Suppressor macrophage treated with lipopolysaccharide for 4 hours (primary cell): ENCODE measurements around the gene QARS1.

ENCODE experiments used
- DNase-seq: peaks from one replicate; pipeline ENCODE4 v3.0.0-alpha.2; 2020

Gene QARS1

DNA sequence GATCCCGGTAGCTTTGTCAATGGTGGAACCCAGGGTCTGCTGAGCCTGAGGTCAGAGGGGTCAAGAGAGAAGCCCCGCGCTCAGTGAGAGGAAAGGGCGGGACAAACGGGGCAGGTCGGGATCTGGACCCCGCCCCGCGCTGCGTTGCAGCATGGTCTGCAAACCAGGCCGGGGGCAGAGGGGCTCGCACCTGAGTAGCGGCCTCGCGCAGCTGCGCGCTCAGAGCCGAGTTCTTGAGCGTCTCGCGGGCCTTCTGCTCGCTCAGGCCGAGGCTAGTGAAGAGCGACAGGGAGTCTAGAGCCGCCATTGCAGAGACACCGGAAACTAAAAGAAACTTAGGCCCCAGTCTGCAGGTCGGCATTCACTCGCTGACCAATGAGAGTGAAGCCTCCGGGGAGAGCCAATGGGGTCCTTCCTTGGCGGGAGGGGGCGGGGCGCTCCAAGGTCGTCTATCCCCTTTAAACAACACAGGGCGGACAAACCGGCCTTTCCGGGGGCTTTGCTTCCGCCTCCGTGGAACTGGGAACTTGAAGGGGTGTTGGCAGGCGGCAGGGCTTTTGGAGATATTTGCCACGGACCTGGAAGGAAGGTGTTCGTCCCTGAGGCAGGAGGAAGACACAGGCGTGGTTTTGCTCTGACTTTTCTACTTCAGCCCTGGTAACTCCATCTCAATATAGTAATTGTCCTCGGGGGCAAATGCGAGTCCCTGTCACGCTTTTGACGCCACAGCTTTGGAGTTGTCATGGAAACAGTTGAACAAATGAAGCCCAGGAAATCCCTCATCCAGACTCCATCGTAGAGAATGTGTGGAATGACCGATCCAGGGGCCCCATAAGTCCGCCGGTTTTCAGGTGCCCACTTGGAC, at the start of gene QARS1:
QARS1 (minus strand) TSS at position 331 of the 865 bp plus-strand sequence; CDS start at position 307, 24 bp downstream.
- peak; percentile 94 for DNase-seq

DNA sequence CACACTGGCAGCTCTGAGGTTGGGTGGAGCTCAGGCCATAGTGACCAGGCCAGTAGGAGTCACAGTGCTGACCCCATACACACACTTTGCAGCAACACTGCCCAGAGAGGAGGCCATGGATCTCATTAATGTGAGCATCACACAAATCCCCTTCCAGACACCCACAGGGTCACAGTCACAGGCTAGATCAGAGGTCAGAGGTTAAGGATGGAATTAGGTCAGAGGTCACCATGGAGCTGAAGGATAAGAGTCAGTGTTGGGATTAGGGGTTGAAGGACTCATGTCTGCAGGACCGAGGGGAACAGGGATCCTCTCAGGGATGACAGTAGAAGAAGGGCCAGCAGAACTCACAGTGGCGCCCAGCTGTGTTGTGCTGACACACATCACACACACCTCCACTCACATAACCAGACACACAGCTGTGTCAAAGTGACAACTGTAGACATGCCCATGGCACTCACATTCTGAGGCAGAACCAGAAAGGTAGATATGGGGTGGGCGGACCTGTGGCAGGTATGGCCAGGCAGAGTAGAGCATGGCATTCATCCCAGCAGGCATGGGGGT, 48.9 kb upstream of the QARS1 start:
- no peak for DNase-seq

DNA sequence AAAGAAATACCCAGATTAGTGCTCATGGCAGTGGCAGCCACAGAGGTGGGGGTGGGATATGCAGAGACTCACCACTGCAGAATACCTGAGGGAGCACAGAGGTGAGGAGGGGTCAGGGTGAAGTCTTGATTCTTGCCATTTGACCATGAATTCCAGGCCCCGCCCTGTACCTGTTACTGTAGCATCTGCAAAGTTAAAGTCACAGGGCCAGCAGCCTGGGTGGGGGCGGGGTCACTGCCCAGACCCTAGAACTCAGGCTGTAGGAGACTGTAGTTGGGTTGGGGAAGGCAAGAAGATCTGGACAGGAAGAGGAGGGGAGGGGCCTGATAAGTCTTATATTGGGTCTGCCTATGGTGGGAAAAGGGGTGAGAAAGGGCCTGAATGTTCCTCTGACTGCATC, 47.1 kb upstream of the QARS1 start:
- no peak for DNase-seq

DNA sequence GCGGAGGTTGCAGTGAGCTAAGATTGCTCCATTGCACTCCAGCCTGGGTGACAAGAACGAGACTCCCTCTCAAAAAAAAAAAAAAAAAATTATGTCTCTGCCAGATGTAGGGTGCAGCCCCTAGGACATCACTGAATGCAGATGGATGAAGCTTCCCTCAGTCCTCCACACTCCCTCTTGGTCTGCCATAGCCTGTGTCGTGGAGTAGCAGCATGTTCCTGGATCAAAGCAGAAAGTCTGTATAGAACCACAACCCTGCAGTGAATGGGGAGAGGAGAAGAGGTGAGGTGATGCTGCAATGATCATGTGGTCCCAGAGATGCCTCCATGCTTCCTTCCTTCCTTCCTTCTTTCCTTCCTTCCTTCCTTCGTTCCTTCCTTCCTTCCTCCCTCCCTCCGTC, 43.6 kb upstream of the QARS1 start:
- no peak for DNase-seq

DNA sequence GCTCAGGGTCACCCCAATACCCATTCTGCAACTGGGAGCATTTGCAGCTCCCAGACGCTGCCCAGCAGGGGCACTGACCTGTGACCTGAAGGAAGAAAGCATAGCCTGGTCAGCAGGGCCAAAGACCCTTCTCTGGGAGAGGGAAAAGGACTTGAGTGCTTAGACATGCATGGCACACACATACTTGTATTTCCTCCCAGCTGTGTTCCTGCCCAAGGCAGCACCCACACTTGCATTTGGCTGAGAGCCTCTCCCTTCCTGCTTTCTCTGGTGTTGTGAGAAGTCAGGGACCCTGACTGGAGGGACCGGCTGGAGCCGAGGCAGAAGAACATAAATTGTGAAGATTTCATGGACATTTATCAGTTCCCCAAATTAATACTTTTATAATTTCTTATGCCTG, 35.5 kb upstream of the QARS1 start:
- no peak for DNase-seq

DNA sequence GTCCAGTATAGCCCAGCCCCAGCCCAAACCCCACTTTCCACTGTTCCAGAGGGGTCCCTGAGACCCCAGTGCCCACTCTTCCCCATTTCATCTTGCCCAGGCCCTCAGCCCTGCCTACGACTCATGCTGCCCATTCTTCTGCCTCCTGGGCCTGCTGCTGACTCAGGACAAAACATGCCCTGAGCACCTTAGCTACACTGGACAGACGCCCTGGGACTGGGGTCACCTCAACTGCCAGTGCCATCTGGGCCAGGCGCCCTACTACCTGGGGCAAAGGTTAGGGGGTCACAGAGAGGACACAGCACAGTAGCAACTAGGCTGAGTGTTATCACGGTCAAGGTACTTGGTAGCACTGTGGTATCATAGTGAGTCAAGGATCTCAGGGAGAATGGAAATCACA, 30.9 kb upstream of the QARS1 start:
- no peak for DNase-seq

DNA sequence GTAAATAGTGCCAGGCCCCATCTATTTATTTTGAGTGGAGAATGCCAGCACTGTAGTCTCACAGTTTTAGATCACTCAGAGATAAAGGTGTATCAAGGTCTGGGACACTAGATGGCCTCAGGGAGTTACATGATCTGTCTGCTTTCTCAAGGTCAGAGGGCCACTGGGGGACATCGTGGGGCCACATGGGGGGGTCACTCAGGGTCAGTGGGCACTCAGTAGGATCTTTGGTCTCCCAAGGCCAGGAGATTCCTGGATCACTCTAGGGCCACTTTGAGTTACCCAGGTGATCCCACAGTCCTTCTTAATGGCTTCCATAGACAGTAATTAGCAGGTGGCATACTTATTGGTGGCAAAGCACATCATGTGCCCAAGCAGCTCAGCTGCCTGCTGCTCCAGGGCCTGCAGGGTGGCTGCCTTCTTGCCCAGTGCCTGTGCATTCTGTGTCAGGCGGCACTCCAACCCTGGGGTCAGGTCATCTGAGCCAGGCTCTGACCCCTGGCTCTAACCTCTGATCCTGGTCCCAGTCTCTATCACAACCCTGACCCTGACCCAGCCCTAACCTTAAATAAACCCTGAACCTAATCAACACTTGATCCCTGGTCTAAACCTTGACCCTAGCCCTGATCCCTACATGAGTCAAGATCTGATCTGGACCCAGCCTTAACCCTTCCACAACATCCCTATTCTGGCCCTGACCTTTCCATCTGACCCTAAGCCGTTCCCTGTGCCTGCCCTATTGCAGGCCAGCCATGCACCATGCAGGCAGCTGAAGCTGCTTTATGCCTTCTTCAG, 30.1 kb upstream of the QARS1 start:
- no peak for DNase-seq

DNA sequence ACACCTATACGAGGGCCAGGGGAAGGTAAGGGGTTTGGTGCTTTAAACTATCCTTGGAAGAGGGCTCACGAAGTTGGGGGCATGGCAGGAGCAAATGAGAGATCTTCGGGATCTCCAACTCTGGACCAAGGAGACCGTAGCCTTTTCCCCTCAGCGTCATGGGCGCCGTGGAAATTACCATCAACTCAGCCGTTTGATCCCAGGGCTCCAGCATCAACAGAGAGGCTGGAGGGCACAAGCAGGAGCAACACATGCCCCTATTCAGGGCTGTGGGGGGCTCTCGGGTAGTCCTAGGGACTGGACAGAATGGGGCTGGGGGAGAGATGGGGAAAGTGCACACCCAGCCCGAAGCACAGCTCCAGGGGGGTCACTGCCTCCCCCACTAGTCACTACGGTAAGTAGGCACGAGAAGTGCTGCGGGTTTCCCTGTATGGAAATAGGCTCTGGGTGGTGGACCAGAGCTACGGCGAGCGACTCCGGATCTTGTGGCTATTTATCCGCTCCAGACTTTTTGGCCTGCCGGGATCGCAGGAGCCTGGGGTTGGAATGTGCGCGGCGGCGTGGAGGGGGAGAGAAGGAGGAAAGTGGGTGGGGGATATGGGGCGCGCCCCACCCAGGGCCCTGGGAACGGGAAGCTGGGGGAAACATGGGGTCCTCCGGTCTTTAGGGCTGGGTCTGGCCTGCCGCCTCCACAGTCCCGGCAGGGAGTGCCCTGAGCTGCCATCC, 28.8 kb upstream of the QARS1 start:
- DNase-seq: peak; percentile 63

DNA sequence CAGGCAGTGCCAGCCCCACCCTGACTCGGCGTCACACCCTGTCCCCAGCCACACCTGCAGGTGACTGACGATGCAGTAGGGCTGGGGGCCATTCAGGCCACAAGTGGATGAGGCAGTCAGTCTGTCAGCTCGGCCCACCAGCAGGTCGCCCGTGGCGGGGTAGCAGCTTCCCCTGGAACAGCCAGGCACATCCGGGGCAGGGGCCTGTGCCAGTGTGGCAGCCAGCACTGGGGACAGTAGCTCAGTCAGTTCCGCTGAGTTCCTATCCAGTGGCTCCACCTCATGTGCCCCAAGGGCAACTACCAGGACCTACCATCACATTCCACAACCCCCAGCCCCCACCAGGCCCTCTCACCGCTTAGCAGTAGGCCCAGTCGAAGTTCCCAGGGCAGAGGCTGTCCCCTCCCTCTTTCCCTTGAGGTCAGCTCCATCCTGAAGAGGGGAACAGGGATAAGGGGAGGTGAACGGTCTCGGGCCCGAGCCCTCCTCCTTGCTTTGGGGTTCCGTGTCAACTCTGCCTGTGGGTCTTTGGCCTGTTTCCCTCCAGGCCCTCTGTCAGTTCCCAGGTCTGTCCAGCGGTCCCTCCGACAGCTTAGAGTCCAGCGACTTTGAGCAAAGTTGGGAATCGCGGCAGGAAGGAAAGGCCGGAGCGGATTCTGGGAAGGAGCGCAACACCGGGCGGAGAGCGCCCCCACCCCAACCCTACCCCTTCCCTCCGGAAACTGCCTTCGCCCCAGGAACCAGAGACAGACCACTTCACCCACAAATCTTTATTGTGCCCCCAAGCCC, 28.1 kb upstream of the QARS1 start, which contains the start of gene LAMB2:
LAMB2 (minus strand) TSS at position 614 of the 789 bp plus-strand sequence; CDS start at position 431, 183 bp downstream.
- peak; percentile 28 for DNase-seq

DNA sequence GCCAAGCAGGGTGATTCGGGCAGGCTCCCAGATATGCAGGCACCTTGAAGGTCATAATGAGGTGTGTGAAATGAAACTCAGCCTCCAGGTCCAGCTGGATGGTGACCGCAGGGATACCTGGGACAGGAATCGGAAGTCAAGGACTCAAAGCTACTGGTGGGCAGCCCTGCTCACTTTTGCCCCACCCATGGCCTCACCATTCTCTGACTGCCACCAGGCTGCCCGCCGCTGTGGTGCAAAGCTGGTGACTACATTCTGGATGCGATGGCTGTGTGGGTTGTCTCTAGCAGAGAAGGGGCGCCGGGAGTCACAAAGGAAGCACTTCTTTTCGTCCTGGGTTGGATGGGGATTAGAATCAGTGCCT, 27.5 kb upstream of the QARS1 start:
- DNase-seq: no peak

DNA sequence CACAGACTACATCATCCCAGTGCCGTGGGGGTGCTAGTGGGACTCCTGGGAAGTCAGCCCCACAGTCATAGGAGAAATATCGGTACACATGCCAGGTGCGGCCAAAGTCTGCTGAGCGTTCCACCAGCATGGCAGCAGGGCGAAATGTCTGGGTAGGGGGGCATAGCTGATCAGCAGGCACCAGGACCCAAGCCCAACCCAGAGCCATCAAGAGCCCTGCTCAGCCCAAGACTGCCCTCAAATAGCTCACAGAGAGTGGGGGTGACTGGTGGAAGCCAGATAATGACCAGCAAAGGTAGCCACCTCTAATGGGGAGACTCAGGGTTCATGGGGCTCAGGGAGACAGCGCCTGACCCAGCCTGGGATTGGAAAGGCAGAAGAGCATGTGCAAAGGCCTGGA, 27.0 kb upstream of the QARS1 start:
- no peak for DNase-seq

DNA sequence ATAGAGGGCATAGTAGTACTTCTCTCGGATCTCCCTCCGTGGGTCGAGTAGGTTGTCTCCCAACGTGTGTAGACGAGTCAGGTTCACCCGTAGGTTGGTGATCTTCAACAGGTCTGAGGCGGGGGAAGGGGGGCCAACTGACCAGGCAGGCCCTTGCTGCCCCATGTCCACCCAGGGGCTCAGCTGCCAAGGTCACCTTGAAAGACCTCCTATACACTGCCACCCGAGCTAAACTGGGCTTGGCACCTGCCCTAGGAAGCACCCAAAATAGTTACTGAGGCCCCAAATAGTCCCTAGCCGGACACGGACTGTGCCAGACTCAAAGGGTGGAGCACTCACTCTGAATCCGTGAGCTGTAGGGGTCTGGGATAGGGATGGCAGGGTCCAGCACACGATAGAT, 26.5 kb upstream of the QARS1 start:
- no peak for DNase-seq

DNA sequence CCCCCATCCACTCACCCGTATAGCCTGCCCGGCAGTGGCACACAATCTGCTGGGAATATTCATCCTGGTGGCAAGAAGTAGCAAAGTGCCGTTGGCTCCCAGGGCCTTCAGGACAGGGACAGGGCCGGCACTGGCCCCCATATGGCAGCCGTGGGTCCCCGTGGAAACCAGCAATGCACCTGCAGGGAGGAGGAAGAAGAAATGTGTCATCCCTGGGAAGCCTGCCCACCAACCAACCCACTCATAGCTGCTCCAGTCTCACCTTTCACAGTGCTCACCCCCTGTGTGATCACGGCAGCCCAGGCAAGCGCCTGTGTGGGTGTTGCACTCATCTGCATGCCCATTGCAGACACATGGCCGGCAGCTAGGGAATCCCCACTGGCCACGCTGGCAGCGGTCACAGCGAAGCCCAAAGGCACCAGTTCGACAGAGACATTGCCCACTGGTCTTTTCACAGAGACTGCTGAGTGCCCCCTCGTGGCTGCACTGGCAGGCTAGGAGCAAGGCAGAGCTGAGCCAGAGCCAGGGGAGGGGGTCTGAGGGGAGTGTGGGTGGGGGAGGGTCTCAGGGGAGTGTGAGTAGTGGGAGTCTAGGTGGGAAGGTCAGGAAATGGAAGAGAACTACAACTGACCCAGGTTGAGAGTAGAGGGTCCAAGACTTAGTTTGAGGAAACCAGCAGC, 20.6 kb upstream of the QARS1 start:
- DNase-seq: no peak

DNA sequence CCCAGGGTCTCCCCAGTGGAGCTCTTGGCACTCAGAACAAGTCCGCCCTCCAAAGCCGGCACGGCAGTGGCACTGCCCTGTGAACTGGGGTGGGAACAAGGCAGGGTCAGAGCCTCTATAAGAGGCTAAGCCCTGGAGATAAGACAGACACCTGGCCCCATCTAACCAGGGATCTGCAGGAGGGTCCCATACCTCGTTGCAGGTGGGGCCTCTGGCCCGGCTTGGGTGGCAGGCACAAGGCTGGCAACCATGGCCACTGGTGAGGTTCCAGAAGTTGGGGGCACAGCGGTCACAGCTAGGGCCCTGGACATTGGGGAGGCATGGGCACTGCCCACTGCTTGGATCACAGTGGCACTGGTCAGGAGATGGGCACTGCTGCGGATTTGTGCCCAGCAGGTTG, 19.6 kb upstream of the QARS1 start:
- DNase-seq: no peak

DNA sequence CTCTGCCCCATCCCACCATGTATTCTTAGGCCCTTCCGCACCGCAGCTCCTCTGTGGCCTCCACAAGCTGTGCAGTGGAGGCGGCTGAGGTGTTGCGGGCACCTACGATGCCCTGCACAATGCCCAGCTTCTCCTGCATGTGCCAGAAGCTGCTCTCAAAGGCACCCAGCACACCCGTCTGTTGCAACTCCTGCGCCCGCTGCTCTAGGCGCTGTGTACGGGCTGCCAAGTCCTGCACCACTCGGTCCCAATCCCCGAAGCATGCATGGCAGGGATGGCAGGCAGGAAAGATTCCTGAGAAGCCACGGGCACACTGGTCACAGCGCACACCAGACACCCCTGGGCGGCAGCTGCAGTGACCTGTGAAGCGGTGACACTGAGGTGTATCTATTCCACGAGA, 19.1 kb upstream of the QARS1 start:
- no peak for DNase-seq

DNA sequence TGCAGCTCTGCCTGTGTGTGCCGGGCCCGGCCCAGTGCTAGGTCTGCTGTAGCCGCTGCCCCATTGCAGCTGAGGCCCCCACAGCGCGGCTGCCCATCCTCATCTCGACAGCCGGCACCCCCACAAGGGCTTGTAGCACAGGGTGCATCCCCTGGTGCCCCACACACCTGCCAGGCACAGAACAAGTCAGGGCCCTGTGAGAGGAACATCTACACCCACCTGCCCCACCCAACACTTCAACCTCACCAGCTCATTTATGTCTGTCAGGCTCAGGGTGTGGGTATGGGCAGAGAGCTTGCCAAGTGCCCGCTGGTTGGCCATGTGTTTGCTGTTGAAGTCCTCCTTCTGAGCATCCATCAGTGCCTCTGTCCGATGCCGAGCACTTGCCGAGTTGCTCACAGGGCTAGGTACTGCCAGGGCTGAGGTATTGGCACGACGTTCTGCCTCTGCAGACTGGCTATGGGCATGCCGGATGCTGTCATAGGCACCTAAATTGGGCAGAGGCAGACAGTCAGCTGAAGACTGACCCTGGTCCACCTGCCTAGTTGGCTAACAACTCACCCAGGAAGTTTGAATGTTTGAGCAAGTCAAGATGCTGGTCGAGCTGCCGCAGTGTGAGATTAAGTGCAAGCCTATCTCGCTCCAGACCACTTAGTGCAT, 18.5 kb upstream of the QARS1 start:
- no peak for DNase-seq

DNA sequence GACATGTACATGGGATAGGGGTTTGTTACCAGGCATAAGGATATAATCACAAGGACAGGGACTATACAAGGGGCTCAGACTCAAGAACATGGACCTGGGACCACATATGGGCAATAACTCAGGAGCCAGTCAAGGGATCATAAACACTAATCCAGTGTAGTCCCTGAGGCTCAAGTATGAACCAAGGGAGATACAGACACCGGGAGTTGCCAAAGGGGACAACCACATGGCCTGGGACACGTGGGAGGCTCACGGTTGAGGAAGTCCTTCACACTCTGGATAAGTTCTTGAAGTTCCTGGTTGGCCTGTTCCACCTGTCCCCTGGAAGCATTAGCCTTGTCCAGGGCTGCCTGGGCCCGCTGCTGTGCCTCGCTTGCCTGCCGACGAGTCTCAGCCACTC, 17.9 kb upstream of the QARS1 start:
- DNase-seq: no peak

DNA sequence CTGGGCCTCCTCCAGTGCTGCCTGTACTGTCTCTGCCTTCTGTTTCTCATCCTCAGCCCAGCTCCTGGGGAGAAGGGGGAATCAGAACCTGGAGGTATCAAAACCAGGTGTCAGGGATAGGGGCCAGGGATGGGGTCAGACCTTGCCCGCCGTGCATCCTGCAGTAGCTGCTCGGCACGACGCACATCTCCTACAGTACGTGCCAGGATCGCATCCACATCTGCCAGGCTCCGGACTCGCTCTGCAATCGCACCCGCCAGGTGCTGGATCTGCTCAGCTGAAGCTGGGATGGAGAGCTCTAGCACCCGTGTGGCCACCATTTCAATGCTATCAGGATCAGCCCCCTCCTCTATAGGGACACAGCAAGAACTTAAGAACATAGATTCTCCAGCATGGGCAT, 17.5 kb upstream of the QARS1 start:
- no peak for DNase-seq

DNA sequence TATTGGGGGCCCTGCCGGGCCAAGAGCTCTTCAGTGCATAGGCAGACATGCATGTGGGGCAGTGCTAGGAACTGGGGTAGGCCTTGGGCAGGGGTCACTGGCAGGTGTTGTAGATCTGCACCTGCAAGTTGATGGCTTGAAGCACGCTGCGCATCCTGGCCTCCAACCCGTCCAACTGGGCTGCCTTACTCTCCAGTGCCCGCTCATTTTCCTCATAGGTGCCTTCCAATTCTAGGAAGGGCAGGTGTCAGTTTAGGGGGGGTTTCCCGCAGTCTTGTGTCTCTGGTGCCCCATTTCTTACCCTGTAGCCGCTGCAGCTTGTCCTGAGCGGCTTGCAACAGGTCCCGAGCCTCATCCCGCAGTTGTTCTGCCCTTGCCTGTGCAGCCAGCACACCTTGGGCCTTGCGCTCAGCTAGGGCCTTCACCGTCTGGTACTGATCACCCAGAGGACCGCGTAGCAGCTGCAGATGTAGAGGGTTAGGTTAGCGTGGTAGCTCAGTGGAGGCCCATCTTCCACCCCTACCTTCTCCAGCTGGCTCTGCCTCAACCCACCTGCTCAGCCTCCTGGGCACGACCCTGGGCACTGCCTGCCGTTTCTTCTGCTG, 16.7 kb upstream of the QARS1 start:
- DNase-seq: no peak

DNA sequence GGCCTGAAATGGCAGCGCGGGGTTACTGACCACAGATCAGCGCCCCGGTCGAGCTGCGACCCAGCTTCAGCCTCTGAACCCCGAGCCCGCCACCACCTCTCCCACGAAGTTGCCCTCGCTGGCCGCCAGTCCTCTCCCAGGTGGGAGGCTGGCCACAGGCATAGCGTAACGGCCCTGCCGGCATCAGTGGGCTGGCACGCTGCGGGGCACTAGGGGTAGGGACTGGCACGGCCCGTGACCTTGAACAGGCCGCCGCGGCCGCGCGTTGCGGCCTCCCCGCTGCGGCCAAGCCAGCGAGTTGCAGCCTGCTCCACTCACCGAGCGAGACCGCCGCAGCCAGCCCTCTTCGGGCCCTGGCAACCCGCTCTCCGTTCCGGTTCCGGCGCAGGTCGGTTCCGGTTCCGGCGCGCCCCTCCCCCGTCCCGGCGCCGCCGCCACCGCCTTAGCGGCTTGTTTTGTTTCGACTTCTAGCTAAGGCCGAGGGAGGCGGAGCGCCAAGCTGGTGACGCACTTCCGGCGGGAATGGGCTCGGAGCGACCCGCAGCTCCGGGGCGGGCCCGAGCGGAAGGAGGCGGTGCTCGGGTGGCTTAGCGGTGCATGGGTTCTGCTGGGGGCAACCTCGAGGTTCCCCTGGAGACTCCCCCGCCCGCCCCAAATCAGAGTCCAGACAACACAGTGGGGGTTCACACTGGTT, 16.0 kb upstream of the QARS1 start, which contains the start of gene USP19:
USP19 (minus strand) TSS at position 386 of the 694 bp plus-strand sequence. CDS start 1,678 bp downstream, outside the sequence.
- DNase-seq: peak; percentile 97
